HepG2 (cell line): ENCODE results near the gene ETFB. TPM values are rescaled to one million over a fixed set of nuclear protein-coding genes. Genes with fewer than 3 reads are reported as not detected.

ENCODE experiments used
- ATF6 ChIP-seq: sonication (generic); formaldehyde crosslinking; conservative IDR thresholded peaks from 2 replicates; pipeline ENCODE4 v1.4.0; 2020; ENCODE audit warnings: missing genetic modification reagents
- KIAA2018 ChIP-seq: sonication (generic); formaldehyde crosslinking; IDR thresholded peaks from 2 replicates; pipeline ENCODE4 v1.5.0; 2020; ENCODE audit warnings: mild to moderate bottlenecking, missing genetic modification reagents, borderline replicate concordance
- ZMYM3 ChIP-seq: sonication (generic); formaldehyde crosslinking; IDR thresholded peaks from 2 replicates; pipeline ENCODE4 v1.5.1; 2020; ENCODE audit warnings: mild to moderate bottlenecking, missing genetic modification reagents
- ZNF513 ChIP-seq: sonication (generic); formaldehyde crosslinking; conservative IDR thresholded peaks from 2 replicates; pipeline ENCODE4 v1.5.0; 2020; ENCODE audit warnings: missing genetic modification reagents
- polyA plus RNA-seq, 8 experiments: library from polyadenylated mRNA; depleted of rRNA in 3 of 8; stranded (reverse) in 7 of 8; unstranded in 1 of 8; fragments of >200 nt; fragmentation: Illumina TruSeq in 4 of 8; extraction: Trizol in 4 of 8; gene quantifications; 2 replicates each; pipeline versions ENCODE4 v1.2.1 to v1.2.3, GENCODE V29; 2011 to 2016; ENCODE audit warnings: low read depth in 4 of 8, missing spikeins in 1 of 8, mixed read lengths in 1 of 8; ENCODE audit not compliant: insufficient read depth in 1 of 8
- total RNA-seq, 5 experiments: library from RNA; depleted of rRNA; stranded (reverse); fragments of >200 nt; fragmentation: Illumina TruSeq; extraction: Trizol; gene quantifications; 2 replicates each; pipeline ENCODE4 v1.2.3, GENCODE V29; 2016; ENCODE audit warnings: low read depth in 1 of 5

The ETFB gene
- total and polyA plus RNA-seq, 2 of the 13 experiments (the other 11 are each of a cell fraction or from before 2014, with no cell fraction given): 678 to 1,314 TPM

- no peak for TF ChIP-seq KIAA2018 (CRISPR knock-in tag)
- no peak for TF ChIP-seq ATF6 (CRISPR knock-in tag)
- TF ChIP-seq ZNF513 (CRISPR knock-in tag): no peak
- no peak for TF ChIP-seq ZMYM3
These were observed 48.8 kb downstream of the ETFB start (continued) for GRCh38 chr19:51317376-51317775.
